Measurements from ENCODE around the gene RNPS1. TPM values are rescaled to one million over a fixed set of nuclear protein-coding genes. Genes with fewer than 3 reads are reported as not detected.

Gene RNPS1
- total and polyA plus RNA-seq, 2 experiments from 2014 or later = 315 to 384 TPM

DNA sequence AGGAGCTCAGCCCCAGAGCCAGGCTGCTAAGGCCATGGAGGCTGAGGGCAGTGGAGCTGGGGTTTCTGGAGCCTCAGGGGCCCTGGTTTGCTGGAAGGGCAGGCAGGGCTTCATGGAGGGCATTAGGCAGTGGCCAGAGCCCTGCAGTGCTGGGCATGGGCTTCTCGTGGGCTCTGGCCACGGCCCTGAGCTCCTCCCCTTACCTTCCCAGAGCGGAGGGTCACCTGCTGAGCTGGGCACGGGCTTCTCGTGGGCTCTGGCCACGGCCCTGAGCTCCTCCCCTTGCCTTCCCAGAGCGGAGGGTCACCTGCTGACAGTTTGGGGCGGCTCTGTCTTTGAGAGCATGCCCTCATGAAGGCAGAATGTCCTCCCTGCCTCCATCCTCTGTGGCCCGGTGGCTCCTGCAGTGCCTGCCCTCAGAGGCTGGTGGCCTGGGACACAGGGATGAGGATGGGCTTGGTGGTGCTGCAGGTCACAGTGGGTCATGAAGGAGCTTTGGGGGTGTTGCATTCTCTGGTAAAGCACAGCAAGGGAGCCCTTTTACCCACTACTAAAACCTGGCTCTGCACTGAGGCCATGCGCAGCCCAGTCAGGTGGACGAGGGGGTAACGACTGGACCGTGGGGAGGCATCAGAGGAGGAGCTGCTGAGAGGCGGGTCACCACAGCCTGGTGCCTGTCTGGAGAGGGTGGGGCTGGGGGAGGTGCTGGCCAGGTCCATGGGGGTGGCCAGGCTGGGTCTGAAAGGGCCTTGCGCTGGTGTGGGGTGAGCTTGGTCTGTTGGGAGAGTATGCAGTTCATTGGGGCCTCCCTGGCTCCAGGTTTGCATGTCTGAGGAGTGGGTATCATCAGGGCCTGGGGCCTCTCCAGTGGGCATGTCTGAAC is 2.9 kb upstream of the RNPS1 start:
- H3F3A ChIP-seq (replicated peaks; ENCODE audit: low read depth) = peaks cover 13% of the 10 kb centered on the region; the same call in 1 of the 2 replicates
- no peak overlapping the region for H3K27ac ChIP-seq (ENCODE audit: low read depth)
- H3K4me1 ChIP-seq (ENCODE audit: insufficient read depth) = peaks cover 14% of the 10 kb centered on the region
- no peak overlapping the region for H2AFZ ChIP-seq
- H3K79me2 ChIP-seq (replicated peaks; ENCODE audit: insufficient read depth) = peaks cover 30% of the 10 kb centered on the region
- no peak overlapping the region for H3K4me3 Mint-ChIP-seq
- no peaks in the 10 kb centered on the region for H3K9me2 ChIP-seq (ENCODE audit: insufficient read depth)
- peaks cover 14% of the 10 kb centered on the region for H3K4me1 Mint-ChIP-seq
- ATAC-seq (no peak), DNase-seq (ENCODE audit: low spot score) (no peak)
- TF ChIP-seq, protein P1, sequence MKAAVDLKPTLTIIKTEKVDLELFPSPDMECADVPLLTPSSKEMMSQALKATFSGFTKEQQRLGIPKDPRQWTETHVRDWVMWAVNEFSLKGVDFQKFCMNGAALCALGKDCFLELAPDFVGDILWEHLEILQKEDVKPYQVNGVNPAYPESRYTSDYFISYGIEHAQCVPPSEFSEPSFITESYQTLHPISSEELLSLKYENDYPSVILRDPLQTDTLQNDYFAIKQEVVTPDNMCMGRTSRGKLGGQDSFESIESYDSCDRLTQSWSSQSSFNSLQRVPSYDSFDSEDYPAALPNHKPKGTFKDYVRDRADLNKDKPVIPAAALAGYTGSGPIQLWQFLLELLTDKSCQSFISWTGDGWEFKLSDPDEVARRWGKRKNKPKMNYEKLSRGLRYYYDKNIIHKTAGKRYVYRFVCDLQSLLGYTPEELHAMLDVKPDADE (IDR thresholded peaks at IDR 0.05) = no peak
- no peak for TF ChIP-seq ZNF114 (CRISPR knock-in tag; IDR thresholded peaks at IDR 0.05)
- no peak for TF ChIP-seq POLR2AphosphoS5 (IDR thresholded peaks at IDR 0.05; ENCODE audit: low read depth)
- TF ChIP-seq JUNB (IDR thresholded peaks at IDR 0.05; ENCODE audit: unreplicated experiment) = no peak
- H3K27ac Mint-ChIP-seq = no peak overlapping the region
- no peaks in the 10 kb centered on the region for H3K36me3 ChIP-seq (ENCODE audit: insufficient read depth)
- peaks cover 17% of the 10 kb centered on the region for H4K20me1 ChIP-seq (replicated peaks; ENCODE audit: insufficient read depth)
- peaks cover 15% of the 10 kb centered on the region for H3K36me3 Mint-ChIP-seq (ENCODE audit: low read depth)
- H3K4me3 ChIP-seq = no peak overlapping the region
- peaks cover 10% of the 10 kb centered on the region for H3K27me3 Mint-ChIP-seq (ENCODE audit: insufficient read depth, low read depth, poor library complexity)
- no peaks in the 10 kb centered on the region for H3K27me3 ChIP-seq (ENCODE audit: insufficient read depth)
- H3K4me2 ChIP-seq = no peak overlapping the region
- H3K9me3 Mint-ChIP-seq = no peaks in the 10 kb centered on the region; the same call in 2 of the 3 replicates

DNA sequence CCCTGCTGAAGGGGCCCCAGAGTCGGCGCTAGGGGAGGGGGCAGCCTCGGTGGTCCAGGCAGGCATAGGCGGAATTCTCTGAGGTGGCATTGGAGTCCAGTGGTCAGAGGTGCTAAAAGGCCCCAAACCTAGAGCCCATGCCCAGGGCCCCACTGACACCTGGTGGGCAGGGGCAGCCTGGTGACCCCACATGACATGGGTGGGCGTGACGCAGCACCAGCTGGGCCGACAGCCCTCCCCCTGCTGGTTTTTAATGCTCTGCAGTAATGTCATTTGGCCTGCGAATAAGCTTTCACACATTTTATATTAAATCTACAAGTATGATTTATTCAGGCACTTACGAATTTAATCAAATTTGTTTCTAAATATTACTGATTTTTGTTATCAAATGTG is 2.1 kb upstream of the RNPS1 start:
- Histone ChIP-seq H2AFZ (no peak overlapping the region), H3K4me1 (ENCODE audit: insufficient read depth) (peaks cover 20% of the 10 kb centered on the region), H3K4me3 (no peak overlapping the region), H3K27me3 (ENCODE audit: insufficient read depth) (no peaks in the 10 kb centered on the region), H3F3A (replicated peaks; ENCODE audit: low read depth) (peaks cover 13% of the 10 kb centered on the region; the same call in 1 of the 2 replicates), H3K36me3 (ENCODE audit: insufficient read depth) (no peaks in the 10 kb centered on the region), H3K79me2 (replicated peaks; ENCODE audit: insufficient read depth) (peaks cover 38% of the 10 kb centered on the region), H3K9me2 (ENCODE audit: insufficient read depth) (no peaks in the 10 kb centered on the region), H3K4me2 (no peak overlapping the region), H4K20me1 (replicated peaks; ENCODE audit: insufficient read depth) (peaks cover 24% of the 10 kb centered on the region), H3K27ac (ENCODE audit: low read depth) (no peak overlapping the region)
- Mint-ChIP-seq H3K27me3 (ENCODE audit: insufficient read depth, low read depth, poor library complexity) (peaks cover 10% of the 10 kb centered on the region), H3K9me3 (no peaks in the 10 kb centered on the region; the same call in 2 of the 3 replicates), H3K4me3 (no peak overlapping the region; the same call in 2 of the 3 replicates), H3K4me1 (peaks cover 19% of the 10 kb centered on the region), H3K36me3 (ENCODE audit: low read depth) (peaks cover 23% of the 10 kb centered on the region), H3K27ac (no peak overlapping the region)
- no peak for ATAC-seq
- no peak for DNase-seq (ENCODE audit: low spot score)
- TF ChIP-seq, protein P2, sequence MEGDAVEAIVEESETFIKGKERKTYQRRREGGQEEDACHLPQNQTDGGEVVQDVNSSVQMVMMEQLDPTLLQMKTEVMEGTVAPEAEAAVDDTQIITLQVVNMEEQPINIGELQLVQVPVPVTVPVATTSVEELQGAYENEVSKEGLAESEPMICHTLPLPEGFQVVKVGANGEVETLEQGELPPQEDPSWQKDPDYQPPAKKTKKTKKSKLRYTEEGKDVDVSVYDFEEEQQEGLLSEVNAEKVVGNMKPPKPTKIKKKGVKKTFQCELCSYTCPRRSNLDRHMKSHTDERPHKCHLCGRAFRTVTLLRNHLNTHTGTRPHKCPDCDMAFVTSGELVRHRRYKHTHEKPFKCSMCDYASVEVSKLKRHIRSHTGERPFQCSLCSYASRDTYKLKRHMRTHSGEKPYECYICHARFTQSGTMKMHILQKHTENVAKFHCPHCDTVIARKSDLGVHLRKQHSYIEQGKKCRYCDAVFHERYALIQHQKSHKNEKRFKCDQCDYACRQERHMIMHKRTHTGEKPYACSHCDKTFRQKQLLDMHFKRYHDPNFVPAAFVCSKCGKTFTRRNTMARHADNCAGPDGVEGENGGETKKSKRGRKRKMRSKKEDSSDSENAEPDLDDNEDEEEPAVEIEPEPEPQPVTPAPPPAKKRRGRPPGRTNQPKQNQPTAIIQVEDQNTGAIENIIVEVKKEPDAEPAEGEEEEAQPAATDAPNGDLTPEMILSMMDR (conservative IDR thresholded peaks at IDR 0.05; ENCODE audit: low read depth in 2 of 2) = no peak
- TF ChIP-seq CREB1 (CRISPR knock-in tag; IDR thresholded peaks at IDR 0.05; ENCODE audit: low read depth) (no peak), ZNF331 (CRISPR knock-in tag; IDR thresholded peaks at IDR 0.05; ENCODE audit: low read depth) (no peak), EZH2phosphoT487 (IDR thresholded peaks at IDR 0.05; ENCODE audit: unreplicated experiment) (no peak), NANOG (IDR thresholded peaks at IDR 0.05; ENCODE audit: borderline replicate concordance) (no peak), POLR2AphosphoS5 (IDR thresholded peaks at IDR 0.05; ENCODE audit: low read depth) (no peak)
- TF ChIP-seq, protein P3, sequence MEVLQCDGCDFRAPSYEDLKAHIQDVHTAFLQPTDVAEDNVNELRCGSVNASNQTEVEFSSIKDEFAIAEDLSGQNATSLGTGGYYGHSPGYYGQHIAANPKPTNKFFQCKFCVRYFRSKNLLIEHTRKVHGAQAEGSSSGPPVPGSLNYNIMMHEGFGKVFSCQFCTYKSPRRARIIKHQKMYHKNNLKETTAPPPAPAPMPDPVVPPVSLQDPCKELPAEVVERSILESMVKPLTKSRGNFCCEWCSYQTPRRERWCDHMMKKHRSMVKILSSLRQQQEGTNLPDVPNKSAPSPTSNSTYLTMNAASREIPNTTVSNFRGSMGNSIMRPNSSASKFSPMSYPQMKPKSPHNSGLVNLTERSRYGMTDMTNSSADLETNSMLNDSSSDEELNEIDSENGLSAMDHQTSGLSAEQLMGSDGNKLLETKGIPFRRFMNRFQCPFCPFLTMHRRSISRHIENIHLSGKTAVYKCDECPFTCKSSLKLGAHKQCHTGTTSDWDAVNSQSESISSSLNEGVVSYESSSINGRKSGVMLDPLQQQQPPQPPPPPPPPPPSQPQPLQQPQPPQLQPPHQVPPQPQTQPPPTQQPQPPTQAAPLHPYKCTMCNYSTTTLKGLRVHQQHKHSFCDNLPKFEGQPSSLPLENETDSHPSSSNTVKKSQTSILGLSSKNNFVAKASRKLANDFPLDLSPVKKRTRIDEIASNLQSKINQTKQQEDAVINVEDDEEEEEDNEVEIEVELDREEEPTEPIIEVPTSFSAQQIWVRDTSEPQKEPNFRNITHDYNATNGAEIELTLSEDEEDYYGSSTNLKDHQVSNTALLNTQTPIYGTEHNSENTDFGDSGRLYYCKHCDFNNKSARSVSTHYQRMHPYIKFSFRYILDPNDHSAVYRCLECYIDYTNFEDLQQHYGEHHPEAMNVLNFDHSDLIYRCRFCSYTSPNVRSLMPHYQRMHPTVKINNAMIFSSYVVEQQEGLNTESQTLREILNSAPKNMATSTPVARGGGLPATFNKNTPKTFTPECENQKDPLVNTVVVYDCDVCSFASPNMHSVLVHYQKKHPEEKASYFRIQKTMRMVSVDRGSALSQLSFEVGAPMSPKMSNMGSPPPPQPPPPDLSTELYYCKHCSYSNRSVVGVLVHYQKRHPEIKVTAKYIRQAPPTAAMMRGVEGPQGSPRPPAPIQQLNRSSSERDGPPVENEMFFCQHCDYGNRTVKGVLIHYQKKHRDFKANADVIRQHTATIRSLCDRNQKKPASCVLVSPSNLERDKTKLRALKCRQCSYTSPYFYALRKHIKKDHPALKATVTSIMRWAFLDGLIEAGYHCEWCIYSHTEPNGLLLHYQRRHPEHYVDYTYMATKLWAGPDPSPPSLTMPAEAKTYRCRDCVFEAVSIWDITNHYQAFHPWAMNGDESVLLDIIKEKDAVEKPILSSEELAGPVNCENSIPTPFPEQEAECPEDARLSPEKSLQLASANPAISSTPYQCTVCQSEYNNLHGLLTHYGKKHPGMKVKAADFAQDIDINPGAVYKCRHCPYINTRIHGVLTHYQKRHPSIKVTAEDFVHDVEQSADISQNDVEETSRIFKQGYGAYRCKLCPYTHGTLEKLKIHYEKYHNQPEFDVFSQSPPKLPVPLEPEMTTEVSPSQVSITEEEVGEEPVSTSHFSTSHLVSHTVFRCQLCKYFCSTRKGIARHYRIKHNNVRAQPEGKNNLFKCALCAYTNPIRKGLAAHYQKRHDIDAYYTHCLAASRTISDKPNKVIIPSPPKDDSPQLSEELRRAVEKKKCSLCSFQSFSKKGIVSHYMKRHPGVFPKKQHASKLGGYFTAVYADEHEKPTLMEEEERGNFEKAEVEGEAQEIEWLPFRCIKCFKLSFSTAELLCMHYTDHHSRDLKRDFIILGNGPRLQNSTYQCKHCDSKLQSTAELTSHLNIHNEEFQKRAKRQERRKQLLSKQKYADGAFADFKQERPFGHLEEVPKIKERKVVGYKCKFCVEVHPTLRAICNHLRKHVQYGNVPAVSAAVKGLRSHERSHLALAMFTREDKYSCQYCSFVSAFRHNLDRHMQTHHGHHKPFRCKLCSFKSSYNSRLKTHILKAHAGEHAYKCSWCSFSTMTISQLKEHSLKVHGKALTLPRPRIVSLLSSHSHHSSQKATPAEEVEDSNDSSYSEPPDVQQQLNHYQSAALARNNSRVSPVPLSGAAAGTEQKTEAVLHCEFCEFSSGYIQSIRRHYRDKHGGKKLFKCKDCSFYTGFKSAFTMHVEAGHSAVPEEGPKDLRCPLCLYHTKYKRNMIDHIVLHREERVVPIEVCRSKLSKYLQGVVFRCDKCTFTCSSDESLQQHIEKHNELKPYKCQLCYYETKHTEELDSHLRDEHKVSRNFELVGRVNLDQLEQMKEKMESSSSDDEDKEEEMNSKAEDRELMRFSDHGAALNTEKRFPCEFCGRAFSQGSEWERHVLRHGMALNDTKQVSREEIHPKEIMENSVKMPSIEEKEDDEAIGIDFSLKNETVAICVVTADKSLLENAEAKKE (CRISPR knock-in tag; IDR thresholded peaks at IDR 0.05) = no peak
- TF ChIP-seq, protein P1 (IDR thresholded peaks at IDR 0.05) = no peak

Measured in GM23338 (cell line).